Measurements from ENCODE around the gene SRGAP2.
"Not testable (repeated sequence)": the region's sequence is repeated elsewhere in the genome, so short reads cannot be mapped to it uniquely, and the experiment has no call there.

- not testable (repeated sequence) for TF ChIP-seq CTCF (IDR thresholded peaks at IDR 0.05; ENCODE audit: poor library complexity, severe bottlenecking); MXI1 (conservative IDR thresholded peaks at IDR 0.05; ENCODE audit: poor library complexity, severe bottlenecking); POLR2AphosphoS5 (IDR thresholded peaks at IDR 0.05)
These were observed 23.5 kb downstream of the SRGAP2 start for GRCh38 chr1:206226886-206227285.
